ENCODE data around the gene SCTR. TPM values are rescaled to one million over a fixed set of nuclear protein-coding genes. Genes with fewer than 3 reads are reported as not detected.

SCTR gene
- total and polyA plus RNA-seq, 2 of the 13 experiments (the other 11 are each of a cell fraction or from before 2014, with no cell fraction given) = not detected

GRCh38 chr2:119428488-119429224, 95.6 kb downstream of the SCTR start (continued):
- peak; percentile 49; the same call in 1 of the 3 replicates for TF ChIP-seq MXI1 (IDR thresholded peaks at IDR 0.05; ENCODE audit: borderline replicate concordance, low read depth, low read length)

DNA sequence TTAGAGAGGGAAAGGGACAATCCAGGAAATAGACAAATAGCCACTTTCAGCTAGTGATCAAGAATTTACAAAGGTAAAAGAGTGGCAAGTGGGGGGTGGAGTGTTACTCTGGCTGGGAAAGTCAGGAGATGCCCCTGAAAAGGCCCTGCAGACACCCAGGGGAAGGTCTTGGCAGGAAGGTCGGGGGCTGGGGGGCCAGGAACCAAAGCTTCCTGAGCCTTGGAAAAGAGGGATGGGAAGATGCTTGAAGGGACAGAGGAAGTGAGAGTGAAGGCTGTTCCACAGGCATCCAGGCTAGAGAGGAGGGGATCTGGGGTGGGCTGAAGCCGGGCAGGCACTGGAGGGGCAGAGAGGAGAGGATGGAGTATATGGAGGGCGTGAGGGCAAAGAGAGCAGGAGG, 96.5 kb downstream of the SCTR start:
- CTCF ChIA-PET (ENCODE audit: low intra/inter-chr PET ratio, low total read pairs) = no interaction called here
- Histone ChIP-seq H3K27ac (ENCODE audit: extremely low read length, insufficient read depth, low read length) (no peak overlapping the region), H2AFZ (ENCODE audit: low read length) (no peak overlapping the region), H3K79me2 (ENCODE audit: insufficient read depth, low read length) (peaks cover 10% of the 10 kb centered on the region), H3K4me1 (ENCODE audit: insufficient read depth, low read length) (peaks cover 88% of the 10 kb centered on the region), H3K27me3 (ENCODE audit: control insufficient read depth in 1 of 2, insufficient read depth in 2 of 2, low read length in 2 of 2) (no peaks in the 10 kb centered on the region; a peak in 1 of 5 replicates), H3K9me3 (ENCODE audit: low read length) (no peaks in the 10 kb centered on the region), H3K36me3 (replicated peaks in 1 of 2; ENCODE audit: control insufficient read depth in 1 of 2, insufficient read depth in 2 of 2, low read length in 2 of 2) (no peaks in the 10 kb centered on the region), H4K20me1 (ENCODE audit: insufficient read depth, low read length) (no peaks in the 10 kb centered on the region), H3K9ac (ENCODE audit: insufficient read depth, low read depth, low read length) (0 out of 2 replicates have a peak overlapping the region, but pooled peaks have one; percentile 58), H3K4me2 (ENCODE audit: low read depth, low read length) (peak overlapping the region; percentile 97), H3K4me3 (replicated peaks in 1 of 3; ENCODE audit: insufficient read depth in 1 of 3, low read depth in 2 of 3, low read length in 3 of 3) (peak overlapping the region in 1 of 3 experiments; percentile 24; a peak in 1 of 6 replicates)
- BruUV-seq (replicated peaks) = no TSS peak
- FAIRE-seq (no peak), ATAC-seq (no peak), DNase-seq (ENCODE audit: low spot score) (no peak)
- intact Hi-C loops (cut with micrococcal nuclease; ENCODE audit: unreplicated experiment) = no loop called here
- in situ Hi-C loops (cut with HindIII; ENCODE audit: extremely low pct_ligation_motif_present, low pct_unique_long_range_greater_than_20kb) = no loop called here
- POLR2A ChIA-PET = no interaction called here
- WGBS (ENCODE audit: low lambda C conversion rate) = 53% methylated on average over 3 of the region's 3 CpGs
- TF ChIP-seq ZNF543 (CRISPR knock-in tag; IDR thresholded peaks at IDR 0.05) = 0 out of 2 replicates have a peak, but pooled peaks have one; percentile 32
- TF ChIP-seq SP2 (CRISPR knock-in tag; IDR thresholded peaks at IDR 0.05) = 0 out of 2 replicates have a peak, but pooled peaks have one; percentile 33
- no peak for TF ChIP-seq ZNF614 (CRISPR knock-in tag; IDR thresholded peaks at IDR 0.05; ENCODE audit: borderline replicate concordance)
- TF ChIP-seq ZNF350 (CRISPR knock-in tag; IDR thresholded peaks at IDR 0.05; ENCODE audit: borderline replicate concordance, low read depth) = no peak
- TF ChIP-seq DPF2 (CRISPR knock-in tag; IDR thresholded peaks at IDR 0.05; ENCODE audit: borderline replicate concordance, low read depth) = 0 out of 2 replicates have a peak, but pooled peaks have one; percentile 25
- TF ChIP-seq ZNF660 (CRISPR knock-in tag; IDR thresholded peaks at IDR 0.05; ENCODE audit: borderline replicate concordance, low read depth) = no peak
